Stimulated activated CD4-positive, alpha-beta T cell treated with anti-CD3 and anti-CD28 coated beads, TNF-alpha, amount 100 ng/mL, for 1 hour (primary cell): ENCODE results near the gene IGSF8.
"Not testable (repeated sequence)": the region's sequence is repeated elsewhere in the genome, so short reads cannot be mapped to it uniquely, and the experiment has no call there.

Experiments used
- DNase-seq, 3 donors: peaks; one replicate each; pipeline ENCODE4 v3.0.0-alpha.2; 2020; ENCODE audit warnings: low read depth in 3 of 3, low spot score in 1 of 3

The IGSF8 gene

GRCh38 chr1:160069460-160070231 lies 28.8 kb downstream of the IGSF8 start, which contains the start of gene KCNJ10:
Gene KCNJ10, minus strand, starts transcription at chr1:160070160. Its CDS starts 27,628 bp downstream, at chr1:160042532.
- DNase-seq = no peak

- no peak for DNase-seq
Measured at GRCh38 chr1:160068225-160068624, 30.2 kb downstream of the IGSF8 start.

GRCh38 chr1:160066829-160067745 lies 31.3 kb downstream of the IGSF8 start:
- no peak for DNase-seq

GRCh38 chr1:160064746-160065145 lies 33.7 kb downstream of the IGSF8 start:
- DNase-seq = no peak

- DNase-seq = no peak
Measured at GRCh38 chr1:160064164-160064563, 34.3 kb downstream of the IGSF8 start.

- no peak for DNase-seq
Measured at GRCh38 chr1:160063176-160063575, 35.2 kb downstream of the IGSF8 start.

GRCh38 chr1:160062230-160062532 lies 36.2 kb downstream of the IGSF8 start:
- DNase-seq = no peak

GRCh38 chr1:160061369-160062229 lies 36.8 kb downstream of the IGSF8 start:
- no peak for DNase-seq

- no peak for DNase-seq
Measured at GRCh38 chr1:160058087-160058486, 40.3 kb downstream of the IGSF8 start.

GRCh38 chr1:160056648-160057169 lies 41.7 kb downstream of the IGSF8 start:
- DNase-seq = no peak

- no peak for DNase-seq
Measured at GRCh38 chr1:160053548-160054365, 44.7 kb downstream of the IGSF8 start.

- no peak for DNase-seq
Measured at GRCh38 chr1:160052936-160053335, 45.5 kb downstream of the IGSF8 start.

- no peak for DNase-seq
Measured at GRCh38 chr1:160050619-160051018, 47.8 kb downstream of the IGSF8 start.

GRCh38 chr1:160050182-160050581 lies 48.2 kb downstream of the IGSF8 start:
- DNase-seq = not testable (repeated sequence)

- no peak for DNase-seq
Measured at GRCh38 chr1:160049101-160049500, 49.3 kb downstream of the IGSF8 start.

- no peak for DNase-seq
Measured at GRCh38 chr1:160048335-160048734, 50.1 kb downstream of the IGSF8 start.

- DNase-seq = no peak
Measured at GRCh38 chr1:160047111-160047991, 51.1 kb downstream of the IGSF8 start.

GRCh38 chr1:160046494-160047110 lies 51.8 kb downstream of the IGSF8 start:
- DNase-seq = peak in 1 of 3 donors; percentile 9

GRCh38 chr1:160045653-160046052 lies 52.8 kb downstream of the IGSF8 start:
- no peak for DNase-seq
